Cardiac fibroblast (primary cell): ENCODE data around the gene MGAM2.

Experiments
- DNase-seq, 2 donors: peaks; one replicate each; pipeline versions ENCODE4 v3.0.0 to v3.0.0-alpha.2; 2010; ENCODE audit warnings: low read depth in 2 of 2
- H3K4me3 ChIP-seq, 2 donors: replicated peaks in 1 of 2; 1 replicate in 1 of 2; 2 replicates in 1 of 2; pipeline ENCODE4 v1.5.1; 2011; ENCODE audit warnings: low read depth in 2 of 2, low read length in 2 of 2, mild to moderate bottlenecking in 2 of 2, moderate library complexity in 1 of 2
- TF ChIP-seq, protein P1 (sequence below): IDR thresholded peaks from one replicate; pipeline ENCODE4 v1.5.1; 2011; ENCODE audit warnings: low read depth, mild to moderate bottlenecking, low read length, inconsistent platforms

Gene MGAM2

DNA sequence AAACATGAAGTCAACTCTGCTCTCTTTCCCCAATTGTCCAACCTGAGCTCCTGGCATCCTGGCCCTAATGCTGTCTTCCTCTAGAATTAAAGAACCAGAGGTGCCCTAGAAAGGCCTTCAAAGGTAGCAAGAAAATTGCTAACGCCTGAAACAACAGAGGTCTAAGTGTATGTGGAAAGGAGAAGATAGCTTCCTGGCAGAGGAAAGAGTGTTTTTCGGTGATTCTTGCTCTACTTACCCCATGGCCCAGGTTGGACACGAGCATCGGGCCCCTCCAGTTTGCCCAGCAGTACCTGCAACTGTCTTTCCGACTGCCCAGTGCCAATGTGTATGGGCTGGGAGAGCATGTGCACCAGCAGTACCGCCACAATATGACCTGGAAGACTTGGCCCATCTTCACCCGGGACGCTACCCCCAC is 22.2 kb downstream of the MGAM2 start:
- no peak overlapping the region for H3K4me3 ChIP-seq
- DNase-seq, result no peak
- TF ChIP-seq, protein P1, sequence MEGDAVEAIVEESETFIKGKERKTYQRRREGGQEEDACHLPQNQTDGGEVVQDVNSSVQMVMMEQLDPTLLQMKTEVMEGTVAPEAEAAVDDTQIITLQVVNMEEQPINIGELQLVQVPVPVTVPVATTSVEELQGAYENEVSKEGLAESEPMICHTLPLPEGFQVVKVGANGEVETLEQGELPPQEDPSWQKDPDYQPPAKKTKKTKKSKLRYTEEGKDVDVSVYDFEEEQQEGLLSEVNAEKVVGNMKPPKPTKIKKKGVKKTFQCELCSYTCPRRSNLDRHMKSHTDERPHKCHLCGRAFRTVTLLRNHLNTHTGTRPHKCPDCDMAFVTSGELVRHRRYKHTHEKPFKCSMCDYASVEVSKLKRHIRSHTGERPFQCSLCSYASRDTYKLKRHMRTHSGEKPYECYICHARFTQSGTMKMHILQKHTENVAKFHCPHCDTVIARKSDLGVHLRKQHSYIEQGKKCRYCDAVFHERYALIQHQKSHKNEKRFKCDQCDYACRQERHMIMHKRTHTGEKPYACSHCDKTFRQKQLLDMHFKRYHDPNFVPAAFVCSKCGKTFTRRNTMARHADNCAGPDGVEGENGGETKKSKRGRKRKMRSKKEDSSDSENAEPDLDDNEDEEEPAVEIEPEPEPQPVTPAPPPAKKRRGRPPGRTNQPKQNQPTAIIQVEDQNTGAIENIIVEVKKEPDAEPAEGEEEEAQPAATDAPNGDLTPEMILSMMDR, result no peak

DNA sequence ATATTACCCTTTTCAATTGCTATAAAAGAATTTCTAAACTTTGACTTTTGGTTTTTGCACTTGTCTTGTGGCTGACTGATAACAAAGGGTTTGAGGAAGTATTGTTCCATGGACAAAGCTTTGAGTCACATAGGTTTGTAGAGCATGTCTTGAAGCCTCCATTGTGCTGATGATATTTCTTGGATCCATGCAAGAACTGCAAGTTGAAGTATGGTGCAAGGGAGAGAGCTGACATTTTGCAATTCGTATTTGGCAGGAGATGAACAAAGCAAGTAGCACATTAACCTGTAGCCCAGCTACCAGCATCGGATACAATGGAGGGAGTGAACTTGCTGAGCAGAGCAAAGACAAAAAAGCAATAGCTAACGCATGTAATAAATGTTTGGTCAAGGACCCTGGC is 23.4 kb downstream of the MGAM2 start:
- TF ChIP-seq, protein P1, result no peak
- peak in 1 of 2 donors; percentile 2 for DNase-seq
- H3K4me3 ChIP-seq, result no peak overlapping the region

DNA sequence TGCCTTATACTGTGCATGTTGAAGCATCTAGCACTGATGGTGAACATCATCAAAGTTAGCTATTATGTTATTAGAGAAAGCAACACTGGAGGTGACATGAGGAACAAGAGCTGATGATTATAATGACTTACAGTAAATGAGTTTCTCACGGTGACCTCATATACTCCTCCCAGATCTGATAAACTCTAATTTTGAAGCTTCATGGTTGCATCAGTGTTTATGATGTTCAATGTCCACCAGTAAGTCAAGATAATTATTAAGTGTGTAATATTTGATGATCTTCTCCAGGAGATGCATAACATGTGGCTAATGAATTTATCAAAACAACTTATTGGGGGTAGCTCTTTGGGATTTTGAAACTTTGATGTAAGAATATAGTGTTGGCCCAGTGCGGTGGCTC is 27.5 kb downstream of the MGAM2 start:
- TF ChIP-seq, protein P1, result no peak
- no peak for DNase-seq
- H3K4me3 ChIP-seq, result no peak overlapping the region

DNA sequence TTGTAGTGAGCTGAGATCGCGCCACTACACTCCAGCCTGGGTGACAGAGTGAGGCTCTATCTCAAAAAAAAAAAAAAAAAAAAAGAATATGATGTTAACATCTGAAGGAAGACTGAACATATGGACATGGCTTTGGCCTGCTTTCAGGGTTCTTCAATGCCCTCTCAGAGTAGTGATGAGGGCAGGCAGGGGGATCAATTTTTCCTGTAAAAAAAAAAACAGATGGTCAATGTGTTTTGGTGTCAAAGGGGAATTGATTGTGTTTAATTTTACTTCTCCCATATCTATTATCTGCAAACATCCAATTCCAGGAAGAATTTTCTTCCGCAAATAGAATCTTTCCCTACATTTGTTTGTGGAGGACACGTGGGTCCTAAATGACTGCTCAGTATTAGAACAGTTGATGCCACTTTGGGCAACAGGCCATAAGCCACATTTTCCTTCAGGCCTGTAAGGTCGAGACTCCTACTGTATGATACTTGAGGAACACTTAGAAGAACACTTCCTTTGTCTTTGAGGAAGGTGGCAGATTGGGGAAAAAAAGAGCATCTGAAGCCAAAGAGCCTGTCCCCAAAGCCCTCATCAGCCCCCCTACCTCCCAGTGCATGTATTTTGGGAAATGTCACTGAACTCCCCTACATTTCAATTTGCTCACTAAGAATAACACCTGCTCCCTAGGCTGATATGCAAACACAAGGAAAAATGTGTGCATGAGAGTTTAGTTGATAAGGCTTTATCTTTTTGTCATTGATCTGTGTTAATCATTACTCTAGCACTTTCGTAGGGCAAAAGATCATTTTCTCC is 28.3 kb downstream of the MGAM2 start:
- TF ChIP-seq, protein P1, result no peak
- no peak overlapping the region for H3K4me3 ChIP-seq
- no peak for DNase-seq

DNA sequence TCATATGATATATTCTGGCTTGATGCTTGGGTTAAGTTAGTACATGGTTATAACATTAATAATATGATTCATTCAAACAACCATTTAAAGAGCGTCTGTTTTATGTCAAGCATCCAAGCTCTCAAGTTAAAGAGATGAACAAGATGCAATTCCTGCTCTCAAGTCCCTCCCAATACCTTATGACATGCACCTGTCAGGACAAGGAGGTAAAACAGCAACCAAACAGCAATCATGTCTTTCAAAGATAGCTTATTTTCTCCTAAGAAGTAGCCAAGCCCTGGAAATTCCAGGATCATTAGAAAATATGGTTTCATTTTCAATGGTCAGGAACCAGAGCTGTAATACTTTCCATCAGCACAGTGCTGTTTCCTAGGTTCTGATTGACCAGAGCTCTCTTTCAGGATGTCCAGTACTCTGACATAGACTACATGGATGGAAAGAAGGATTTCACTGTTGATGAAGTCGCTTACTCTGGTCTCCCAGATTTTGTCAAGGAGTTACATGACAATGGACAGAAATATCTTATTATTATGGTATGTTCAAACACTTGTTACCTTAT is 29.0 kb downstream of the MGAM2 start:
- H3K4me3 ChIP-seq, result no peak overlapping the region
- TF ChIP-seq, protein P1, result no peak
- no peak for DNase-seq

DNA sequence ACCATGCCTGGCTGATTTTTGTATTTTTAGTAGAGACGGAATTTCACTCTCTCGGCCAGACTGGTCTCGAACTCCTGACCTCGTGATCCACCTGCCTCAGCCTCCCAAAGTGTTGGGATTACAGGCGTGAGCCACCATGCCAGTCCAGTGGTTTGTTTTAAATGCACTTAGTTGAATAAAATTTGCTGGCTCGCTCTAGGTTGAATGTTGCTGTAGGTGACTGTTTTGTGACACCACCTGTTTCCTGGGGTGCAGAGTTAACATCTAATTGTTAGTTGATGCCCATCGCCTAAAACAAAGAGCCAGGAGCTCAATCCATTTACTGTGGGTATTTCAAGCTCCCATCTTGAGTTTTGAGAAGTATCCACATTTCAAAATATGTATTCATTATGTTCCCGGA is 31.2 kb downstream of the MGAM2 start:
- TF ChIP-seq, protein P1, result no peak
- DNase-seq, result no peak

More for the DNA sequence above, 31.2 kb downstream of the MGAM2 start:
- H3K4me3 ChIP-seq, result no peak overlapping the region
